HG03571 (cell line): ENCODE data around the gene FOXO3.

ENCODE experiments used
- ATAC-seq: cut with Tn5 transposase; IDR thresholded peaks from one replicate; pipeline ENCODE4 v1.9.1; 2021; ENCODE audit not compliant: unreplicated experiment

Gene FOXO3

GRCh38 chr6:108626777-108627176 lies 66.1 kb downstream of the FOXO3 start:
- no peak for ATAC-seq

- ATAC-seq, result no peak
These were observed 67.2 kb downstream of the FOXO3 start for GRCh38 chr6:108627692-108628550.

GRCh38 chr6:108630050-108630714 lies 69.5 kb downstream of the FOXO3 start:
- ATAC-seq, result no peak

- no peak for ATAC-seq
These were observed 71.7 kb downstream of the FOXO3 start for GRCh38 chr6:108632441-108632840.

GRCh38 chr6:108633436-108633835 lies 72.7 kb downstream of the FOXO3 start:
- no peak for ATAC-seq

GRCh38 chr6:108635505-108636226 lies 74.9 kb downstream of the FOXO3 start:
- ATAC-seq, result no peak

- no peak for ATAC-seq
These were observed 77.2 kb downstream of the FOXO3 start for GRCh38 chr6:108637963-108638362.

GRCh38 chr6:108638993-108639392 lies 78.3 kb downstream of the FOXO3 start:
- ATAC-seq, result no peak

GRCh38 chr6:108640104-108640503 lies 79.4 kb downstream of the FOXO3 start:
- no peak for ATAC-seq

GRCh38 chr6:108643184-108643583 lies 82.5 kb downstream of the FOXO3 start:
- ATAC-seq, result no peak

- ATAC-seq, result no peak
These were observed 83.5 kb downstream of the FOXO3 start for GRCh38 chr6:108644252-108644651.

- no peak for ATAC-seq
These were observed 87.5 kb downstream of the FOXO3 start for GRCh38 chr6:108648191-108648590.

GRCh38 chr6:108650325-108650724 lies 89.6 kb downstream of the FOXO3 start:
- no peak for ATAC-seq

GRCh38 chr6:108650781-108651180 lies 90.1 kb downstream of the FOXO3 start:
- ATAC-seq, result no peak

GRCh38 chr6:108651340-108652227 lies 90.9 kb downstream of the FOXO3 start:
- ATAC-seq, result no peak

GRCh38 chr6:108652375-108652774 lies 91.7 kb downstream of the FOXO3 start:
- ATAC-seq, result no peak

GRCh38 chr6:108653949-108654348 lies 93.2 kb downstream of the FOXO3 start:
- ATAC-seq, result no peak

- no peak for ATAC-seq
These were observed 93.9 kb downstream of the FOXO3 start for GRCh38 chr6:108654465-108655106.

GRCh38 chr6:108655806-108656651 lies 95.3 kb downstream of the FOXO3 start:
- ATAC-seq, result no peak
